Loucy (cell line): Measurements from ENCODE around the gene TFEB.

ENCODE experiments used
- CTCF ChIP-seq: fragments of 200-600 bp; sonication (generic); conservative IDR thresholded peaks from 2 replicates; pipeline ENCODE4 v1.5.1; 2014; ENCODE audit warnings: mild to moderate bottlenecking, antibody characterized with exemption, low read length
- EZH2phosphoT487 ChIP-seq: fragments of 200-600 bp; IDR thresholded peaks from 2 replicates; pipeline ENCODE4 v1.6.1; 2018; ENCODE audit warnings: antibody characterized with exemption, mild to moderate bottlenecking, moderate library complexity, borderline replicate concordance

DNA sequence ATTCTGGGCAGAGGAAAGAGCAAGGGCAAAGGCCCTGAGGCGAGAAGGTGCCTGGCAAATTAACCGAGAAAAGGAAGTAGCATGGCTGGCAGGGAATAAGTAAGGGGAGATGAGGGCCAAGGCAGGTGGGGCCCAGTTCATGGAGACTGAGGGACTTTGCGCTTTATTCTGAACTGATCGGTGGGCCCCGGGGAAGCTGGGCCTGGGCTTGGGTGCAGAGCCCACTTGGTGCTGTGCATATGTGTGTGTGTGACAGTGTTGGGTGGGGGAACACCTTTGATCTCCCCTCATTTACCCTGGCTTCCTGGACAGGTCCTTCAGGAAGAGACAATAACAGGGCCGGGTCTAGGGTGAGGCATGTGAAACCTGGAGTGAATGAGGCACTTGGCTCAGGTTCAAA is 100.0 kb downstream of the TFEB start:
- TF ChIP-seq CTCF: no peak
- no peak for TF ChIP-seq EZH2phosphoT487
